Ovary (tissue), 3 donors: ENCODE measurements around the gene NCR1.

Experiments used
- CTCF ChIP-seq, 3 donors: fragments of 450-650 bp in 2 of 3; fragments of 200-600 bp in 1 of 3; IDR thresholded peaks; one replicate each; pipeline versions ENCODE4 v1.5.1 to v1.8.0; 2016 to 2022; ENCODE audit warnings: antibody characterized with exemption in 3 of 3, mild to moderate bottlenecking in 1 of 3
- EP300 ChIP-seq: sonication (generic); formaldehyde crosslinking; IDR thresholded peaks from one replicate; pipeline ENCODE4 v1.6.1; 2017; ENCODE audit warnings: antibody characterized with exemption
- POLR2A ChIP-seq: fragments of 450-650 bp; IDR thresholded peaks from one replicate; pipeline ENCODE4 v1.6.1; 2017; ENCODE audit warnings: antibody characterized with exemption, mild to moderate bottlenecking, moderate library complexity
- donor health status: DM: no; HTN: no; CAD: no.

DNA sequence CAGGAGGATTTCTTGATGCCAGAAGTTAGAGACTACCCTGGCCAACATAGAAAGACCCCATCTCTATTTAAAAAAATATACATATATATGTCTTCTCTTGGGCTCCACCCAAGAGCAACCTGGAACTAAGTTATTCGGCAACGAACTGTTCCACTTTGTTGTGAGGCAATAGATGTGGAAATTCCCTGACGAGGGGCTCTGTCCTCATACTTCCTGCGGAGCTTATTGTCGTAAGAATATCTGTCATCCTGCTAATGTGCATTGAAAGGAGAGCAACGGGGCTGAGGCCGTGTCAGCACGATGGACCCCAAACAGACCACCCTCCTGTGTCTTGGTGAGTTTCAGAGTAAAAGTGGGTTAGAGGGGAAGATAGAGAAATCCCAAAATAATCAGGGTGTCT is 32.0 kb upstream of the NCR1 start, which contains the start of gene FCAR:
- TF ChIP-seq CTCF (IDR thresholded peaks at IDR 0.05) (no peak), POLR2A (no peak), EP300 (no peak)
